Ecto neural progenitor cell (in vitro differentiated cells): Measurements from ENCODE around the gene UTS2B.

Source experiments
- DNase-seq: peaks from one replicate; pipeline ENCODE4 v3.0.0-alpha.2; 2018; ENCODE audit warnings: low spot score

Gene UTS2B, protein sequence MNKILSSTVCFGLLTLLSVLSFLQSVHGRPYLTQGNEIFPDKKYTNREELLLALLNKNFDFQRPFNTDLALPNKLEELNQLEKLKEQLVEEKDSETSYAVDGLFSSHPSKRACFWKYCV

DNA sequence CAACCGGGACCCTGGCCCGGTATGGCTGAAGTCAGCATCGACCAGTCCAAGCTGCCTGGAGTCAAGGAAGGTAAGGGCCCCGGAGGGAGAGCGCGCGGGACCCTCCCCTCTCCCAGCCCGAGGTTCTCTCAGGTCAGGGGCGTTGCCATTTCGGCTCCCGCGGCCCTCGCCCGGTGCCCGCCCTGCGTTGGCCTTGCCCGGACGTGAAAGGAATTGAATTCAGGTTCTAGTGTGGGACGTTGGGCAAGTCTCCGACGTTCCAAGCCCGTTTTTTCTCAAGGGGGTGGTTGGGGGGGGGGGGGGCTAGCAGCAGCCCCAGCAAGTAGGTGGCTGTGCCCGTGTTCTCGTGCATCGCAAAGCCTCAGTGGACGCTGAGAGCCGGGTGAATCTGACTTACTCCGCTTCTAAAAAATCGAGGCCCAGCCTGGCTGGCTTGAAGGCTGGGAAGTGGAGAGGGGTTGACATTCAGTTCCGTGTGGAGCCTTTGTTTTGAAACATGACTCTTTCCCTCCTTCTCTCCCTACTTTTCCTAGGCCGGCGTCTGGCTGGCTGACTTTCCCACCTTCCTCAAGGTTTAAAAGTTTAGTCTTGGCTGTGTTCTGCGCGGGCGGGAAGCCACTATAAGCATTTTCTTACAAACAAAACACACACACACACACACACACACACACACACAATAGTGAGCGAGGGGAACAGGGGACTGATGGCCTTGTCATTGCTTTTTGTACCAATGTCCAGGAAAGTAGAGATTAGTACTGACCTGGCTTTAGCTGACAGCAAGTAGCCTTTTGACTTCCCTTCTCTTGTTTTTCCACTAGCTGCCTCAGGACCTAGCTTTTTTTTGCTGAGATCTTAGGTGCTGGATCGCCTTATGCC lies at the start of gene UTS2B:
UTS2B (minus strand) TSS at position 873 of the 876 bp plus-strand sequence. CDS start 48,337 bp downstream, outside the sequence.
- DNase-seq = peak; percentile 75

DNA sequence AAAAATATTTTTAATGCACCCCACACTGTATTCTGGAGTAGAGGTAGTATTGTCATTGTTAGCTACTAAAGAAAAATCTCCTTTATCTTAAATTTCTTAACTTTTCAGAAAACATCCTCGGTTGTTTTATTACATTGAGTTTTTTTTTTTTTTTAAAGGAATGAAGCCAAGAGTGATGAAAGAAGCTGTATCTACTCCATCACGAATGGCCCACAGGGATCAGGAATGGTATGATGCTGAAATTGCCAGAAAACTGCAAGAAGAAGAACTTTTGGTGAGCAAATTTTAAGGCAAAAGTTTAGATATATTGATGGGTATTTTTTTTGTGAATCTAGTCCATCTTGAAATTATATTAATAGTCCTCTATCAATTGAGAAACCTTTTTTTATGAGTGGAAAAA lies 49.7 kb upstream of the UTS2B start:
- DNase-seq = no peak

DNA sequence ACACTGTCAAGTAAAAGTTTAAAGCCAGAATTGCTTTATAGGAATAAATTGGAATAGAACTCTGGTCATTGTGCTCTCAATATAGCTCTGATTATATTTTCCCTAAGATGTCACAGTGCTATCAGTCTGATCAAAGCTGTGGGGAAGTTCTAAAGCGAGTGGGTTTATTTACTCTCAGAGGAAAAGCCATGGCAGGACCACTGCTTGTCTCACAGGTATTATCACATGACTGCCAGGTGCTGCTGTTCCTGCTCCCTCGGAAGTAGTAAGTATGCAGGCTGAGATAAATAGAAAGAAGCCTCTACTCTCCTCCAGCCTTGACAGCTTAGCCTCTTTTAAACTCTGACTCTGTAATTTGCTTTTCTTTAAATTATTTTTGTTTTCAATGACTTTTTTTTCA lies 49.1 kb upstream of the UTS2B start:
- DNase-seq = no peak

DNA sequence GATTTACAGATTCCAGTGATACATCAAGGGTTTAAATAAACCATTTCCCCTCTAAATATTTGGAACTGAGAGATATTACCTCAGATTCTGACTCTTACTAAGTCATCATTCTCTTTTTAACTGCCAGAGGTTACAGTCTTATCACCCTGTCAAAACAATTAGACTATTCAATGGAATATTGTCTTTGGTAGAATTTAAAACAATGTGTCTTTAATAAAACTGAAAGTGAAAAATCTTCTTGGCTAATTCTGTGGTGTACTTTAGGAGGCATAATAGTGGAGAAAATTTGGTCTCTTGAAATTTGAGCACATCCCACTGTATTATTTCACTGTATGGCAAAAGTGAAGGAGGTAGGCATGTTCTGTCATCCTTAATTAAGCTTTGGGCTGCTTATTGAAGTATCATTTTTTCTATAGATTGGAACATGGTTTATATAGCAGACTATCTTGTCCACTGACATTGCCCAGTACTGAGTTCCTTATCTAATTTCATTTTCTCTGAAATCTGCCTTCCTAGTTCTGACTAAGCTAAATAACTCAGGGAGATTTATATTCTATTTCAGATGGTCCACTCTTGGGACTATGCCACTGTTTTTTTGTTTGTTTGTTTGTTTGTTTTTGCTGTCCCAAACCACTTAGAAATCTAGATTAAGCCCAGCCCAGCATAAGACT lies 48.0 kb upstream of the UTS2B start:
- no peak for DNase-seq

DNA sequence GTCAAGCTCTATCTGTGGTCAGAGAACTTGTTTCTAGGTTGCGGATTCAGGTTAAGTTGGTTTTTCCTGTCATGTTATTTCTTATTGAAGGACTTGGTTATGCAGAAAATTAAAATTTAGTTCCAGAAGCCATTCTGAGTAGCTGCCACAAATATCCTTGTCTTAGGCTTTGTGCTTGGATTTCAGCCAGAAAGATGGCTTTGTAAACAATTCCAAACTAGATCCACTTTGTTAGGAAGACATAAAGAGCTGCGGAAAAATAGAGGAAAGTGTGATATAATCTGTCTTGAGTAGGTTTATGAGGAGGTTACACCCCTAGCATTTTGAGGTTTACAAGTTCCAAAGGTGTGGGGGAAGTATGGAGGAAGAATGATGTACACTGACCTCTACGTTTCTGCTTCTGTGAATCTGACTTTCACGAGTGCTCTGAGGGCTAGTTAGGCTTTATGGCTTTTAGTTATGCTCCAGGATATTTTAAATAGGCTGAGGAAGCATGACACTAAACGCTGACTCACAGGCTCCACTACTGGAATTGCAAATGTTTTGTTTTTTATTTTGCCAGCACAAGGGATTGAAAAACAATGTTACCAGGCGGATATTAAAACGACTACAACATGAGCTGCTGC lies 46.3 kb upstream of the UTS2B start:
- no peak for DNase-seq

DNA sequence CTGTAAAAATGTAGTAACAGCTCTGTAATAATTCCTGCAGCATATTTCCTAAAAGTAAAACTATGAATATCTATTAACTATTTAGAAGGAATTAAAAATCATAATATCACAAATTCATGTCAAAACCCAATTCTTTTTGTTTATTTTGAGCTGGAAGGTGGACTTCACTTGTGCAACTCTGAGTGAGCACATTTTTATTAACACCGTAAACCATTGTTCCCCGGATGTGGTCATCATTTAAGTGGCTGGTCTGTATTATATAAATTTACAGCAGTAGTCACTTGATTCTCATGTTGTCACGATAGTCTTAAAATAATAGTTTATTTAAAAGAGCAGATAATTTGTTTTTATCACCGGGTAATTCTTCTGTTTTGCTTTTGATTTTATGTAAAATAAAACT lies 43.0 kb upstream of the UTS2B start:
- no peak for DNase-seq

DNA sequence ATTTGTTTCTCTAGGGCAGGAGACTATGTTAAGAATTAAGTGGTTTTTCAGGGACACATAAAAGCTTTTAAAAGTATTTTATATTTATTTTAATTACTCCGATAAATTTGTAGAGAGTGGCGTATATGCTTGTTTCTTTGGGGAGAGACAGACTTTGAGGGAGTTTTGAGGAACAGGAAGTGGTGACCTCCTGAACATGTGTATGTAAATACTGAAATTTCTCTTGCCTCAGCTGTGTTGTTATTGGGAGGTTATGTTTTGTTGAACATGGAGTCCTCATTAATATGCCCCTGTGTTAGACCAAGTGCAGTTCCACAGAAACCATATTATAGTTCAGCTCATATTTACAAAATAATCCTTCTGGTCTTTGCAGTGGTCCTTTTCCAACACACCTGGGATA lies 41.8 kb upstream of the UTS2B start:
- no peak for DNase-seq

DNA sequence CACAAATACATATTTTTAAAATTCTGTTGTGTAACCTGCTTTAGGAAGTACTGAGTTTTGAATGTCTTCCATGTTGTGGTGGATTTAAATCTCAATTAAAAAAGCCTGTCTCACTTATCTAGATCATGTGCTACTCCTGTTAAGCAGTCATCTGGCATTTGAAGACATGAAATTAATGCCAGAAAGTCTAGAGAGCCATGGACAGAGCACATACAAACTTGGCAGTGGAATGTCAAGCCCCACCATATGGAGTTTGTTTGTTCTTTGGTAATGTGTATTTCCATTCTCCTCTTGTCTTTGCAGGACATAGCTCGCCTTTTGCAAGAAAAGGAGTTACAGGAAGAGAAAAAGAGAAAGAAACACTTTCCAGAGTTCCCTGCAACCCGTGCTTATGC lies 39.3 kb upstream of the UTS2B start:
- no peak for DNase-seq

DNA sequence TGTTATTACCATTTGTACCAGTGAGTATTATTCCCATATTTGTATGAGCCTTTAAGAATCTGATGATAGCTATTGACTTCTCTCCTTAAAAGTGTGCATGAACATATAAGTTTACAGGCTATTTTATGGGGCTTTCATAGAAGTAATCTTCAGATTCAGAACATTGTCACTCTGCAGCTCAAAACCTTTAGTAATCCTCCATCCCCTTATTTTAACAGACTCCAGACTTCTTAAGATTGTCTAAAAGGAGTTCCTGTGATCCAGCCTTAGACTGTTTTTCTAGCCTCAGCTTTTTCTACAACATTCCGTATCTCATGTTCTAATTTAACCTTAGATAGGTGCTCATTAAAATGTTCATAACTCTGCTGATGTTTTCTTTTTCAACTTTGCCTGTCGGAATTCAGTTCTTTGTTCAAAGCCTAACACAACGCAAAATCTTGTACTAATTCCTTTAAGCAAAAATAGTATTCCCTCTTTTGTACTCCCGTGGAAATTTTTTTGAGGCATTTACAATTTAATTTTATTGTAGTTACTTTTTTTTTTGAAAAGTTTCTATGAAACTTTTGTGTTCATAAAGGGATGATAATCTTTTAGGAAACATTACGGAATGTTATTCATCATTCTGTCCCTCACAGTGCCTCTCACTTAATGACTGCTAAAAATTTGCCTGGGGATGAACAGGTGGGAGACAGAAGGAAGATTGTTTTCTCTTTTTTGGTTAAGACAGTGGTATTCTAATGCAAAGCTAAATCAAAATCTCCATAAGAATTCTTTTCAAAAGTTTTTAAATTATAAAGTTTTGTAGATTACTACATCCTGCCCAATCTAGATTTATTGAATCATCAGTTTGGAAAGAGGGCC lies 38.7 kb upstream of the UTS2B start:
- no peak for DNase-seq

DNA sequence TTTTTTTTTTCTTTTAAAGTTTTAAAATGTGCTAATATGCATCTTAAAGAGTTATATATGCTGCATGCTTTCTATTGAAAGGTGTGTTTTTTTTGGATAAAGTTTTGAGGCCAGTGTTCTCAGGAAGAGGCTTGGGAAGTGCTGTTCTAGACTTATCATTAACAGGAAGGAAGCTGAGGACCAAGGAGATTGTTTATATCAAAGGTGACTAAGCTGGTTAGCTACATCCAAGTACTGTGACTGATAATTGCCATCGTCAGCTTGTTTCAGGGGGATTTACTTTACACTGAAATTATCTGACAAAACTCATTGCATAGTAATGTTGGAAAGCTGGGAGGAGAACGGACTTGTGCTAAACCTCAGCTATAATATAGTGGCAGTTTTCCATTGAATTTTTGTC lies 36.3 kb upstream of the UTS2B start:
- no peak for DNase-seq

DNA sequence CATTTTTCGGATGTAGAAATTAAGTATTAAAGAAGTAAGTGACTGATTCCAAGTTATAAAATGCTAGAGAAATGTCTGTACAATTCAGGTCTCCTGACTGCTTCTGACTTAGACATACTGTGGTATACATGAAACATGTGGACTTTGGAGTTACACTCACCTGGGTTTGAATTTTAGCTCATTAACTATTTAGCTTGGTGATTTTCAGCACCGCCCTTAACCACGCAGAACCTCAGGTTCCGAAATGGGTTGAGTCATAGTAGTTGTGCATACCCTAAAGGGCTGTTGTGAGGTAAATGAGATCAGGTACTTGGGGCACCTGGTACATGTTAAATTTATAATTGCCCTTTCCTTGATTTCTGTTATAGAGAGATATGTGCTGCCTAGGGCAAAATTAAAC lies 32.9 kb upstream of the UTS2B start:
- no peak for DNase-seq

DNA sequence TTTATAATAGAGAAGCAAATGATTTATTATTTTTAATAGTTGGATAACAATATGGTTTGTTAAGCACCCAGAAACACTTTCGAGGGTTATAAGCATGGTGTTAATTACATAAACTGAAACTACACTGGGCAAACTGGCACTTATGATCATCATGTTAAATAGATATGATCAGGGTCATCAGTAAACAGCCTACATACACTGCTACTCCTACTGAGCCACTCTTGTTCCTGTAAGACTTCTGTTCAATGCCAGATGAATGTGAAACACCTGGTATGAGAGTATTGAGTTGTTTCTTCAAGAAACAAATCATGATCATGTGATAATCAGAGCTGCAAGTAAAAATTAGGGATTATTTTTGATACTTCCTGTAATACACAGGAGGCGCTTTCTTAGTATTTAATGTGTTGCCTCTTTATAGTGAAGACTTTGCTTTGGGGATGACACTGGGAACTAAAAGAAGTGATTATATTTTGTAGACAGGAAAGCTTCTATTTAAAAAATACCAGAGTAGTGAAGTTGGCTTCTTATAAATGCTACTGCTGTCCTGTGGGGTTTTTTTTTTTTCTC lies 32.3 kb upstream of the UTS2B start:
- DNase-seq = no peak

DNA sequence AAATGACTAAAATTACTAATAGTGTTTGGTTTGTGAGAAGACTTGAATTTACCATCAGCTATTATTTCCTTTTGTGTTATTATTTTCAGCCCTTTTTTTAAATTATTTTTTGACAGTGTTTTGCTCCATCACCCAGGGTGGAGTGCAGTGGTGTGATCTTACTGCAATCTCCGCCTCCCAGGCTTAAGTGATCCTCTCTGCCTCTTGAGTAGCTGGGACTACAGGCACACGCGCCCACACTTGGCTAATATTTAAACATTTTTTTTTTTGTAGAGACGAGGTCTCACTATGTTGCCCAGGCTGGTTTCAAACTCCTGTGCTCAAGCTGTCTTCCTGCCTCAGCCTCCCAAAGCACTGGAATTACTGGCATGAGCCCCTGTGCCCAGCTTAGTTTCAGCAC lies 31.7 kb upstream of the UTS2B start:
- DNase-seq = no peak

DNA sequence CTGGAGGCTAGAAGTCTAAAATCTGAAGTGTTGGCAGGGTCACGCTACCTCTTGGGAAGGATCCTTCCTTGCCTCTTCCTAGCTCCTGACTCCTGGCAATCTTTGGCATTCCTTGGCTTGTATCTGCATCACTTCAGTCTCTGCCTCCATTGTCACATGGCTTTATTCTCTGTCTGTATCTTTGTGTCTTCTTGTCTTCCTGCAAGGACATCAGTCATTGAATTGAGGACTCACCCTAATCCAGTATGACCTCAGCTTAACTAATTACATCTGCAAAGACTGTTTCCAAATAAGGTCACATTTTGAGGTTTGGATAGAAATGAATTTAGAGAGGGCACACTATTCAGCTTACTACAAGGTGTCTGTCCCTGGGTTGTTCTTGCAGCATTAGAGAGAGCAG lies 31.1 kb upstream of the UTS2B start:
- no peak for DNase-seq

DNA sequence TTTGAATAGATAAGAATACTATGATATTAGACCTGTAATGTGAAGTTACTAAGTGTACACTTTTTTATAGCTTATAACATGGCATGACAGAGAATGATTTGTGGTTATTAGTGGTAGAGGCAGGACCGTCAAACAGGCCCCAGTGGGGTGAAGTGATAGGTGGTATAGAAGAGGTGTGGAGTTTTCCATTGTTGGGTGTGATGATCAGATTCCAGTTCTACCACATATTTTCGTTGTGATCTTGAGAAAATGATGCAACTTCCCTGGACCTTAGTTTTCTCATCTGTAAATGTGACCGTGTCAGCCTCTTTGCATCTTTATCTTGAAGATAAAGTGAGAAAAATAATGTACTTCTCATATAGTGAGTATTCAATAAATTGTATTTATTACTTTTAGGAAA lies 30.3 kb upstream of the UTS2B start:
- DNase-seq = no peak

DNA sequence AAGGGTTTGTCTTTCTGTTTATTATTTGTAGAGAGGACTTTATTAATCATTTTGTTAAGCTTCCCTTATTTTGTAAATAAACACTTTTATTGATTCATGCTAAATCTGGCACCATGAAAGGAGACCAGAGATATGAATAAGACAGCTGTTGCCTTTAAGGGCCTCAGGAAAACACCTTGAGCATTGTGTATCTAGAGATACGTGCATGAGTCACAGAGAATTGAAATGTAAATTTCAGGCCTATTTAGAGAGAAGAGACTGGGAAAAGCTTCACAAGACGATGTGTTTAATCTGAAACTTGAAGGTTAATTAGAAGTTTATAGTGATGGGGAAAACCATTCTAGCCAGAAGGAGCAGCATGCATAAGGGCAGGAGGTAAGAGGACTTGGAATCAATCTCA lies 28.6 kb upstream of the UTS2B start:
- no peak for DNase-seq

DNA sequence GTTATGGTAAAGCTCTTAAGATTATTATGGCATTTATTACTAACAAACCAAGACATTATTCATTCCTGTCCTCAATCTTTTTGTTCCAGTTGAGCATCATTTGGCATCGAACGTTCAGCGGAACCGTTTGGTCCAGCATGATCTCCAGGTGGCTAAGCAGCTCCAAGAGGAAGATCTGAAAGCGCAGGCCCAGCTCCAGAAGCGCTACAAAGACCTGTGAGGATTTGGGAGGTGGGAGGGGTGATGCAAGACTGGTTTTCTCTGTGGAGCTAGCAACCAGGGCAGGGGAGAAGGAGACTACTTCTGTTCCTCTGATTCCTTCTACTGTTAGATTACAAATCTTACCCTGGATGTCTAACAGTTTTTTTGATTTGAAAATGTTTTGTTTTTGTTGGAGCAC lies 27.6 kb upstream of the UTS2B start:
- no peak for DNase-seq

DNA sequence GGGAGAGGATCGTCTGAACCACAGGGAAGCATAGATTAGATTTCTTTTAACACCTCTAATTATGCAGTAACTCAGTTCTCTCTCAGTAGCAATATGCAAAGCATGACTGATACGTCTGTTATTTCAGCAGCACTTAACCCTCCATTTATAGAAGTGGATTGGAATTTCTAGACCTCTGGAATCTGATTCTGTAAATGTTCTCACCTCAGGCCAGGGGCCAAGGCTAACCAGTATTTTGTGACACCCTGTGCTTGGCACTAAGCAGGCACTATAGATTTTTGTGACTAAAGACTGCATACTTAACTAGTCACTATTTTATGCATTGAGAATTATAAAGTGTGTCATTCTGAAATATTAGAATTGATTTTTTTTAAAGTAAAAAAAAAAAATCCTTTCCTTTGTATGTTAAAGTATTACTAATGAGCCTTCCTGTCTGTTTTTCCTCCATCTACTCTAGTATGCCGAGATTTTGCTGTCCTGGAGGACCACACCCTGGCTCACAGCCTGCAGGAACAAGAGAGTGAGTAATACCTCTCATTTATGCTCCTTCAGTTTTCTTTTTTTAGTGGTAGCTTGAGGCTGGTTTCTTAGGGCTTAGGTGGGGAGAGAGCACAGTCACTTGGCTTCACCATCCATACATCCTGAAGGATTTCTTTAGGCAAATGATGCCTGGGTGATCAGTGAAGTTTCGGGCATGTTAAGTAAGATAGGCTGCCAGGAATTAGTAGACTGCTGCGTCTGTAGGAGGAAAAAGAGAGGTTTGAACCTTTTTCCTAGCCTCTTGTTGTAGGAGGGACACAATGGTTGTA lies 26.5 kb upstream of the UTS2B start:
- no peak for DNase-seq

DNA sequence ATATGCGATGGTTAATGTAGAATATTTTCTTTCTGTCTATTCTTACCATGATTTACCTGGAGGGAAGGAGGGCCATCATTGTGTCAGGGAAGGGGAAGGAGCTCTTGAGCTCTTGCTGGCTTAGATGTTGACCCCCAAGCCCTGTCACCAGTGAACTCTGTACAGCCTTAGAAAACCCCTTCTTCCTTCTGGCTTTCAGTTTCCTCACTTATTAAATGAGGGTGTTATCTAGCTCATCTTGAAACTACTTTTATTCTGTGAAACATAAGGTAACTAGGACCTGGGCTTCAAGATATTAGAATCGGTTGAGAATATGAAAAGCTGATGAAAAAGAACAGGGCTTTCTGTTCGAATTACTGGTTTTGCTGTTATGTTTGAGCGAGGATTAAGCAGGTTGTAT lies 25.1 kb upstream of the UTS2B start:
- no peak for DNase-seq

DNA sequence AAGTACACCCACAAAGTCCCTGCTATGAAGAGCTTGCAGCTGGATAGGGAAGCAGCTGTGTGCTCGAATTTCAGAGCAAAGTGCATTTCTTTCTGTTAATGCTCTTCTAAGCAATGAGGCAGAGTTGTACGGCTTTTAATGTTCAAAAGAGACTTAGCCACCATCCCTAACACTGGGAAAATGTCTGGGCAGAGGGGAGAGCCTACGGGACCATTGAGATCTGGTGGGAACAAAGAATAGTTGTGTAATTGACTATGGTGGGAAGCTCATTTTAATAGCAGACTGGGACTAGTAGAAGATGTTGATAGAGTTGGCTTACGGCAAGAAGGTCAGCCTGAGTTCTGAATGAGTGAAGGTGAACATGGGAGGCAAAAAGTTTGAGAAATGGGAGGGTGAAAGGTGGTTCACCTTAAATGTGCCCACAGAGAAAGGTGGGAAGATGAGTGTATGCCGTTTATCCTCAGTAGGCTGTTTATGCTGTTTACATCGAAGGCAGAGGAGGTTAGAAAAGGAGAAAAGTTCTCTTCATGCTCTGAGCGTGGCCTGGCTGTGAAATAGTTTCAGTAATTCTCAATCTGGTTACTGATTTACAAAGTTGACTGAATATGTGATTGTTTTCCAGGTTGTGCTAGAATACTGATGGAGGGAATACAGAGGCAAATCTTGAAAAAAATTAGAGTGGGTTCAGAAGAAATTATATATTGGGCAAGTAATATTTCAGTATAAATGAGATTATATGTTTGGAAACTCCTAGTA lies 22.9 kb upstream of the UTS2B start:
- DNase-seq = no peak
